Astrocyte of the cerebellum (primary cell): ENCODE data around the gene KHK.

Source experiments
- DNase-seq: peaks from one replicate; pipeline ENCODE4 v3.0.0-alpha.2; 2011; ENCODE audit warnings: low read depth
- H3K4me3 ChIP-seq: 2 replicates; pipeline ENCODE4 v1.5.1; 2011; ENCODE audit warnings: mild to moderate bottlenecking, low read depth, low read length, moderate library complexity
- CTCF ChIP-seq: IDR thresholded peaks from 2 replicates; pipeline ENCODE4 v1.5.1; 2012; ENCODE audit warnings: low read length, low read depth, moderate library complexity, mild to moderate bottlenecking; ENCODE audit errors: missing control alignments
- in situ Hi-C: cut with HindIII; loops from 2 replicates; pipeline ENCODE4 v1.10.0; 2017; ENCODE audit warnings: low sequenced_read_pairs

The KHK gene

GRCh38 chr2:27095745-27096651 lies 9.4 kb downstream of the KHK start:
- no peak for DNase-seq
- TF ChIP-seq CTCF = no peak
- in situ Hi-C loops = no loop called here
- no peak overlapping the region for H3K4me3 ChIP-seq

- no peak for DNase-seq
- no peak for TF ChIP-seq CTCF
- H3K4me3 ChIP-seq = no peak overlapping the region
- in situ Hi-C loops = no loop called here
Observed at GRCh38 chr2:27096748-27097297, 10.3 kb downstream of the KHK start.

GRCh38 chr2:27097341-27097740 lies 10.8 kb downstream of the KHK start:
- TF ChIP-seq CTCF = no peak
- H3K4me3 ChIP-seq = no peak overlapping the region
- no peak for DNase-seq
- in situ Hi-C loops = no loop called here

GRCh38 chr2:27099334-27099955 lies 12.9 kb downstream of the KHK start:
- H3K4me3 ChIP-seq = no peak overlapping the region
- TF ChIP-seq CTCF = no peak
- no peak for DNase-seq
- in situ Hi-C loops = no loop called here

- no peak for DNase-seq
- no peak overlapping the region for H3K4me3 ChIP-seq
- no peak for TF ChIP-seq CTCF
- in situ Hi-C loops = no loop called here
Observed at GRCh38 chr2:27100036-27100435, 13.5 kb downstream of the KHK start.

- TF ChIP-seq CTCF = no peak
- no peak overlapping the region for H3K4me3 ChIP-seq
- in situ Hi-C loops = no loop called here
- DNase-seq = no peak
Observed at GRCh38 chr2:27102329-27102728, 15.8 kb downstream of the KHK start.
